Stimulated activated CD8-positive, alpha-beta memory T cell treated with anti-CD3 and anti-CD28 coated beads, Interleukin-12 subunit alpha, Interleukin-12 subunit beta, amount 100 ng/mL, for 24 hours (primary cell): ENCODE data around the gene ZC3H10.

ENCODE experiments used
- DNase-seq: peaks from one replicate; pipeline ENCODE4 v3.0.0-alpha.2; 2020; ENCODE audit errors: extremely low read depth

The ZC3H10 gene

GRCh38 chr12:56127888-56128669, 10.0 kb downstream of the ZC3H10 start, which contains the start of gene ESYT1:
TSS of gene ESYT1 (plus strand) at chr12:56128267. CDS start at chr12:56128320, 53 bp downstream.
- peak; percentile 90 for DNase-seq

- DNase-seq: no peak
Observed at GRCh38 chr12:56128670-56129205, 10.7 kb downstream of the ZC3H10 start.

- no peak for DNase-seq
Observed at GRCh38 chr12:56129206-56129941, 11.3 kb downstream of the ZC3H10 start.

GRCh38 chr12:56129942-56130495, 12.0 kb downstream of the ZC3H10 start:
- no peak for DNase-seq

GRCh38 chr12:56130876-56131275, 12.8 kb downstream of the ZC3H10 start:
- DNase-seq: no peak

- no peak for DNase-seq
Observed at GRCh38 chr12:56134897-56135296, 16.8 kb downstream of the ZC3H10 start.

- no peak for DNase-seq
Observed at GRCh38 chr12:56137853-56138571, 19.9 kb downstream of the ZC3H10 start.

GRCh38 chr12:56141946-56142784, 24.1 kb downstream of the ZC3H10 start:
- no peak for DNase-seq

GRCh38 chr12:56143217-56143616, 25.2 kb downstream of the ZC3H10 start:
- no peak for DNase-seq

- no peak for DNase-seq
Observed at GRCh38 chr12:56143870-56144269, 25.8 kb downstream of the ZC3H10 start.

- DNase-seq: no peak
Observed at GRCh38 chr12:56145217-56145616, 27.2 kb downstream of the ZC3H10 start.

GRCh38 chr12:56146492-56147460, 28.7 kb downstream of the ZC3H10 start:
- DNase-seq: no peak

GRCh38 chr12:56150563-56150962, 32.5 kb downstream of the ZC3H10 start:
- DNase-seq: no peak

GRCh38 chr12:56151672-56152131, 33.6 kb downstream of the ZC3H10 start:
- no peak for DNase-seq

GRCh38 chr12:56152132-56152755, 34.2 kb downstream of the ZC3H10 start, which contains the start of gene MYL6B:
TSS of gene MYL6B (plus strand) at chr12:56152587. CDS start at chr12:56153919, 1,332 bp downstream.
- DNase-seq: peak; percentile 81

- no peak for DNase-seq
Observed at GRCh38 chr12:56152756-56153677, 35.0 kb downstream of the ZC3H10 start.

- no peak for DNase-seq
Observed at GRCh38 chr12:56153678-56154065, 35.6 kb downstream of the ZC3H10 start.

- DNase-seq: no peak
Observed at GRCh38 chr12:56154246-56154771, 36.2 kb downstream of the ZC3H10 start.
